Medulla oblongata (tissue), 1 donor: ENCODE data around the gene INSIG1.
A peak's percentile ranks its signal among the peaks of the same experiment; 100 is the strongest.

ENCODE experiments used
- DNase-seq: peaks from one replicate; pipeline ENCODE4 v3.0.0-alpha.2; 2015; ENCODE audit errors: extremely low spot score

INSIG1 gene

GRCh38 chr7:155297517-155298287 lies at the start of gene INSIG1:
Gene INSIG1, plus strand, starts transcription at chr7:155297878. Its CDS starts 408 bp downstream, at chr7:155298286.
- DNase-seq, result peak; percentile 96

GRCh38 chr7:155248366-155248756 lies 49.3 kb upstream of the INSIG1 start:
- DNase-seq, result no peak

- DNase-seq, result no peak
Observed at GRCh38 chr7:155251831-155252230, 45.8 kb upstream of the INSIG1 start.

GRCh38 chr7:155252444-155252887 lies 45.2 kb upstream of the INSIG1 start:
- peak; percentile 6 for DNase-seq

GRCh38 chr7:155252892-155253501 lies 44.7 kb upstream of the INSIG1 start:
- DNase-seq, result no peak

- DNase-seq, result no peak
Observed at GRCh38 chr7:155254018-155254417, 43.7 kb upstream of the INSIG1 start.

GRCh38 chr7:155255071-155255470 lies 42.6 kb upstream of the INSIG1 start:
- DNase-seq, result no peak

- DNase-seq, result no peak
Observed at GRCh38 chr7:155255621-155256020, 42.1 kb upstream of the INSIG1 start.

GRCh38 chr7:155256081-155256760 lies 41.5 kb upstream of the INSIG1 start:
- DNase-seq, result no peak

- no peak for DNase-seq
Observed at GRCh38 chr7:155256761-155257481, 40.8 kb upstream of the INSIG1 start.

- no peak for DNase-seq
Observed at GRCh38 chr7:155257482-155258225, 40.0 kb upstream of the INSIG1 start.

GRCh38 chr7:155258226-155258560 lies 39.5 kb upstream of the INSIG1 start:
- no peak for DNase-seq

- DNase-seq, result no peak
Observed at GRCh38 chr7:155259866-155260497, 37.7 kb upstream of the INSIG1 start.

- no peak for DNase-seq
Observed at GRCh38 chr7:155260498-155260872, 37.2 kb upstream of the INSIG1 start.

GRCh38 chr7:155261031-155261985 lies 36.4 kb upstream of the INSIG1 start:
- DNase-seq, result no peak

GRCh38 chr7:155262031-155262430 lies 35.6 kb upstream of the INSIG1 start:
- no peak for DNase-seq

- no peak for DNase-seq
Observed at GRCh38 chr7:155263051-155263450, 34.6 kb upstream of the INSIG1 start.

- DNase-seq, result no peak
Observed at GRCh38 chr7:155263581-155264143, 34.0 kb upstream of the INSIG1 start.

GRCh38 chr7:155265144-155265543 lies 32.5 kb upstream of the INSIG1 start:
- DNase-seq, result no peak

- no peak for DNase-seq
Observed at GRCh38 chr7:155265961-155266360, 31.7 kb upstream of the INSIG1 start.
